ENCODE data around the gene CD7.
"Not testable (repeated sequence)": the region's sequence is repeated elsewhere in the genome, so short reads cannot be mapped to it uniquely, and the experiment has no call there.

CD7 gene

GRCh38 chr17:82317394-82318168, at the start of gene CD7:
Gene CD7, minus strand, starts transcription at chr17:82317608. Its CDS starts 113 bp downstream, at chr17:82317495.
- in situ Hi-C loops (cut with MboI; ENCODE audit: low pct_unique_long_range_greater_than_20kb, low sequenced_read_pairs): no loop called here
- DNase-seq: no peak

- no peak for DNase-seq
- in situ Hi-C loops (cut with MboI; ENCODE audit: low pct_unique_long_range_greater_than_20kb, low sequenced_read_pairs): no loop called here
Observed at GRCh38 chr17:82366749-82367148, 49.3 kb upstream of the CD7 start.

- in situ Hi-C loops (cut with MboI; ENCODE audit: low pct_unique_long_range_greater_than_20kb, low sequenced_read_pairs): no loop called here
- no peak for DNase-seq
Observed at GRCh38 chr17:82365606-82366295, 48.3 kb upstream of the CD7 start.

DNA sequence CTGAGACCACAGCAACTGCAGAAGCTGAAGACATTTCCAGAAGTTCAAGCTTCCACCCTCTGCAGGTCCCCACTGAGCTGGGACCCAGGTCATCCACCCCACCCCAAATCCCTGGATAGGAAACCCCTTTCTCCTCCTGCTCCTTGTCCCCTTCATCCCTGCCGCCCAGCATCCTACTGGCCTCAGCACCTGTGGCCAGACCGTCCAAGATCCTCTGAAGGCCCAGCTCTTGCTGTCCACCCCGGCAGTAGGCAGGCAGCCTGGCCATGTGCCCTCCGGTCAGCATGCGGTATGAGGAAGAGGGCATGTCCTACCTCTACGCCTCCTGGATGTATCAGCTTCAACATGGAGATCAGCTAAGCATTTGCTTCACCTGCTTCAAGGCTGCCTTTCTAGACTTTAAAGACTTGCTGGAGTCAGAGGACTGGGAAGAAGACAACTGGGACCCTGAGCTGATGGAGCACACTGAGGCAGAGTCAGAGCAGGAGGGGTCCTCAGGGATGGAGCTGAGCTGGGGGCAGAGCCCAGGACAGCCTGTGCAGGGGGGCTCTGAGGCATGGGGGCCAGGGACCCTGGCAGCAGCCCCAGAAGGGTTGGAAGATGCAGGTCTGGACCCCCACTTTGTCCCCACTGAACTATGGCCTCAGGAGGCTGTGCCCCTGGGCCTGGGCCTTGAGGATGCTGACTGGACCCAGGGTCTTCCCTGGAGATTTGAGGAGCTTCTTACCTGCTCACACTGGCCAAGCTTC, 44.7 kb upstream of the CD7 start:
- in situ Hi-C loops (cut with MboI; ENCODE audit: low pct_unique_long_range_greater_than_20kb, low sequenced_read_pairs): no loop called here
- no peak for DNase-seq

GRCh38 chr17:82359451-82360074, 42.2 kb upstream of the CD7 start:
- in situ Hi-C loops (cut with MboI; ENCODE audit: low pct_unique_long_range_greater_than_20kb, low sequenced_read_pairs): loop anchor here (10.0 kb wide), 1 partner anchor 55 kb away; the partner anchor contains the start of genes HEXD and OGFOD3

GRCh38 chr17:82358465-82359350, 41.3 kb upstream of the CD7 start, which contains the start of gene TEX19:
Gene TEX19, plus strand, starts transcription at chr17:82359247. Its CDS starts 2,904 bp downstream, at chr17:82362151.
- in situ Hi-C loops (cut with MboI; ENCODE audit: low pct_unique_long_range_greater_than_20kb, low sequenced_read_pairs): loop anchor here (10.0 kb wide), 1 partner anchor 56 kb away; the partner anchor contains the start of genes HEXD and OGFOD3
- peak; percentile 57 for DNase-seq

More at GRCh38 chr17:82359451-82360074, 42.2 kb upstream of the CD7 start:
- not testable (repeated sequence) for DNase-seq

DNA sequence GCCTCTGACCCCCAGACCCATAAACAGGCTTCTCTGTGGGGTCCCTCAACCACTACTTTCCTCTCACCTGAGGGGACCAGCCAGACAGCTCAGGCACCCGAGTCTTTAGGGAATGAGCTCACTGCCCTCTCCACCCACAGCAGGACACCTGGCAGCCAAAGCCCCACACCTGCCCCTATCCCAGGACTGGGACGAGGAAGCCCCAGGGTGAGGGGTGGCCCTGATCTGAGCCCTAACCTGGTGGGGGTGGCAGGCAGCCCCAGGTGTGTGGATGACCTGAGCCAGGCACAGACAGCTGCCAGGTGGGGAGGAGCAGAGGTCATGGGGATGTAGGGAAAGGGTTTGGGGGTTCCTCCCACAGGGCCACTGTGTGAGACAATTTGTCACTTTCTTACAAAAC, 40.0 kb upstream of the CD7 start:
- in situ Hi-C loops (cut with MboI; ENCODE audit: low pct_unique_long_range_greater_than_20kb, low sequenced_read_pairs): loop anchor here (10.0 kb wide), 1 partner anchor 57 kb away; the partner anchor contains the start of genes HEXD and OGFOD3
- DNase-seq: no peak

DNA sequence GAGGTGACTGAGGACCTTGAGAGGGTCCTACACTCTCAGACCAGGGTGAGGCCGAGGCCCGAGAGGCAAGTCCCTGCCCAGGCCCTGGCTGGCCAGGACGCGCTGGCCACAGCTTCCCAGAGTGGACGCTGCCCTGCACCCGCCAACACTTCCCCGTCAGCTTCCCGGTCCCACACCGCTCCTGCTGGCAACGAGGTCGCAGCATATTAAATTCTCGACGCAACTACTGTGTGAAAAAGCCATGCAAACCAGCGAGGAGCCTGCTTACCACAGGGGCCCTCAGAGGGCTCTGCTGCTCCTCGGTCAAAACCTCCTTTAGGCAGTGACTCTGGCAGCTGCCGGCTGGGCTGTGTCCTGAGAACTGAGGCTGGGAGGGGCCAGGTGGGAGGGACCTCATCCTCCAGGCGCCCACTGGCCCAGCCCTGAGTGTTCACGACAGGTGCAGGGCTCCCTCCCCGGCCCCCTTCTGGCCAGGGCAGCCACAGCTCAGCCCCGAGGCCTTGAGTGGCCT, 39.5 kb upstream of the CD7 start:
- in situ Hi-C loops (cut with MboI; ENCODE audit: low pct_unique_long_range_greater_than_20kb, low sequenced_read_pairs): loop anchor here (10.0 kb wide), 1 partner anchor 58 kb away; the partner anchor contains the start of genes HEXD and OGFOD3
- no peak for DNase-seq

- in situ Hi-C loops (cut with MboI; ENCODE audit: low pct_unique_long_range_greater_than_20kb, low sequenced_read_pairs): loop anchor here (10.0 kb wide), 1 partner anchor 59 kb away; the partner anchor contains the start of genes HEXD and OGFOD3
- no peak for DNase-seq
Observed at GRCh38 chr17:82355770-82356427, 38.5 kb upstream of the CD7 start.

GRCh38 chr17:82354804-82355308, 37.4 kb upstream of the CD7 start:
- in situ Hi-C loops (cut with MboI; ENCODE audit: low pct_unique_long_range_greater_than_20kb, low sequenced_read_pairs): loop anchor here (10.0 kb wide), 1 partner anchor 60 kb away; the partner anchor contains the start of genes HEXD and OGFOD3
- no peak for DNase-seq

GRCh38 chr17:82353484-82353883, 36.1 kb upstream of the CD7 start:
- no peak for DNase-seq
- in situ Hi-C loops (cut with MboI; ENCODE audit: low pct_unique_long_range_greater_than_20kb, low sequenced_read_pairs): loop anchor here (10.0 kb wide), 1 partner anchor 61 kb away; the partner anchor contains the start of genes HEXD and OGFOD3

DNA sequence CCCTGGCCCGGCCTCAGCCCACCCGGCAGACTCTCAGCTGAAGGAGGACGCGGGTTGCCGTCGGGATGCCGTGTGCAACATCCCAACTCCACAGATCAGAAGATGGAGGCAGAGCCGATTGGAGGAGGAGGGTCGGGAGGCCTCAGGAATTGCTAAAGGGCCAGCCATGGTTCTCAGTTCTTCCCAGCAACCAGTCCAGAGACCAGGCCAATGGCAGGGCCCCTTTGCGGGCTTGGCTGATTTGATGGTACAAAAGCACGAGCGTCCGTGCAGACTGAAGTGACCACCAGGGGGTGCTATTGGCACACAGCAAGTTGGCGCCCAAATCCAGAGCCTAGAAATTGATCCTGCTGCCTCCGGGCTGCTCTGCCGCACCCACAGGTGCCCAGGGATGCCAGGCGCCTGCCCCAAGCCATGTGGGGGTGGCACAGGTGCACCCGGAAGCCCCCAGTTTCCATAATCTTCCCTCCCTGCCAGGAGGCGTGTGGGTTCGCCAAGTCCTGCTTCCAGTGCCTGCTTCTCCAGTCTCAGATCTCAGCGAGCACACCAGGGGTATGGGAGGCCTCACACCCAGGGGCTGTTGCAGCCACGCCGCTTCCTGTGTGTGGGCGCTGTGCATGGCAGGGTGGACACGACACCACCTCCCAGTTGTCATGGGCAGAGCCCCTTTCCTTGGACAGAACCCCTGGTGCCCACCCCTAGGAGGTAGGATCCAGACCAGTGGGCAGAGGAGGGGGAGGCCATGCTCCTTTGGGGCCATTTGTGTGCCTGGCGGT, 34.5 kb upstream of the CD7 start:
- in situ Hi-C loops (cut with MboI; ENCODE audit: low pct_unique_long_range_greater_than_20kb, low sequenced_read_pairs): loop anchor here (10.0 kb wide), 1 partner anchor 63 kb away; the partner anchor contains the start of genes HEXD and OGFOD3
- peak; percentile 91 for DNase-seq

- no peak for DNase-seq
- in situ Hi-C loops (cut with MboI; ENCODE audit: low pct_unique_long_range_greater_than_20kb, low sequenced_read_pairs): loop anchor here (10.0 kb wide), 1 partner anchor 64 kb away; the partner anchor contains the start of genes HEXD and OGFOD3
Observed at GRCh38 chr17:82351254-82351712, 33.9 kb upstream of the CD7 start.

DNA sequence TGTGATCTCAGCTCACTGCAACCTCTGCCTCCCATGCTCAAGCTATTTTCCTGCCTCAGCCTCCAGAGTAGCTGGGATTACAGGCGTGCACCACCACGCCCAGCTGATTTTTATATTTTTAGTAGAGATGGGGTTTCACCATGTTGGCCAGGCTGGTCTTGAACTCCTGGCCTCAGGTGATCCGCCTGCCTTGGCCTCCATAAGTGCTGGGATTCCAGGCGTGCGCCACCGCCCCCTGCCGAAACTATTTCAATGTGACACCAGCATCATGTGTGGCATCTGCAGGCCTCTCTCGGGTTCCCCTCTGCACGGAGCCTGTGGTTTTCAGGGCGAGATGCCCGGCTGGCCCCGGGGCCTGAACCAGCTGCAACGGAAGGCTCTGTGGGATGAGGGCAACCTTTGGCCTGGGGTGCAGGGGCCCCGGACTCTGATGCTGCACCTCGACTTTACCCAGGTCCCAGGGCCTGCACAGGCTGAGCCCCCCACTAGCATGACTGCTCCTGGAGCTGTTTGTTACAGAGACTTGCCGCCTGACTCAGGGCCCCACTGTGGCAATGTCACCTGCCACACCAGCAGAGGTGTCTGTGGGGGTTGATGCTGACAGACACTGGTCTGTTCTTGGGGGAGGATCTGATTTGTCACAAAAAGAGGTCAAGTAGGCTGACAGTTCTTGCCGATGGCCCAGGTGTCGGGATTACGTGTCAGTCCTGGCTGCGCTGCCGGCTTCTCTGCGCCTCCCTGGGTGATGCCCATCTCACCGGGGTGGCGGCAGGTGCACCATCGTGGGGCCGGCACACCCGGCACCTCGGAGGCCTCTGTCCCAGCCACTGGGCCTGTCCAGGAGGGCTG, 33.0 kb upstream of the CD7 start:
- DNase-seq: peak; percentile 81
- in situ Hi-C loops (cut with MboI; ENCODE audit: low pct_unique_long_range_greater_than_20kb, low sequenced_read_pairs): loop anchor here (10.0 kb wide), 1 partner anchor 64 kb away; the partner anchor contains the start of genes HEXD and OGFOD3

- in situ Hi-C loops (cut with MboI; ENCODE audit: low pct_unique_long_range_greater_than_20kb, low sequenced_read_pairs): no loop called here
- DNase-seq: no peak
Observed at GRCh38 chr17:82349287-82349701, 31.9 kb upstream of the CD7 start.
